ENCODE results near the gene PKD1L1. TPM values are rescaled to one million over a fixed set of nuclear protein-coding genes. Genes with fewer than 3 reads are reported as not detected.

Gene PKD1L1
- total RNA-seq, 4 donors from 2014 or later = 0.18 to 0.83 (median 0.44) TPM

GRCh38 chr7:47967708-47968107, 19.4 kb upstream of the PKD1L1 start:
- H3K4me1 ChIP-seq = peaks cover 0 to 15% (median 3%) of the 10 kb centered on the region in 4 donors

GRCh38 chr7:47967123-47967522, 18.9 kb upstream of the PKD1L1 start:
- TF ChIP-seq CTCF (IDR thresholded peaks at IDR 0.05) (no peak), POLR2A (IDR thresholded peaks at IDR 0.05) (no peak)
- H3K27me3 ChIP-seq = no peaks in the 10 kb centered on the region
- no peak for DNase-seq

More at GRCh38 chr7:47967708-47968107, 19.4 kb upstream of the PKD1L1 start:
- Histone ChIP-seq H3K9me3 (no peaks in the 10 kb centered on the region), H3K27me3 (no peaks in the 10 kb centered on the region), H3K36me3 (peaks cover 0 to 61% (median 6%) of the 10 kb centered on the region in 3 donors), H3K27ac (no peak overlapping the region), H3K4me3 (no peak overlapping the region)
- TF ChIP-seq POLR2A (IDR thresholded peaks at IDR 0.05) (no peak), CTCF (IDR thresholded peaks at IDR 0.05) (no peak)
- no peak for DNase-seq

GRCh38 chr7:47965456-47965855, 17.2 kb upstream of the PKD1L1 start:
- no peak for DNase-seq
- H3K36me3 ChIP-seq = peaks cover 0 to 80% (median 6%) of the 10 kb centered on the region in 3 donors
- no peaks in the 10 kb centered on the region for H3K27me3 ChIP-seq
- TF ChIP-seq POLR2A (IDR thresholded peaks at IDR 0.05) = no peak
- H3K4me1 ChIP-seq = peaks cover 0 to 8% (median 0%) of the 10 kb centered on the region in 4 donors
- H3K9me3 ChIP-seq = no peaks in the 10 kb centered on the region
- H3K4me3 ChIP-seq = no peak overlapping the region
- no peak overlapping the region for H3K27ac ChIP-seq

More at GRCh38 chr7:47967123-47967522, 18.9 kb upstream of the PKD1L1 start:
- H3K4me1 ChIP-seq = peaks cover 0 to 15% (median 3%) of the 10 kb centered on the region in 4 donors
- no peak overlapping the region for H3K4me3 ChIP-seq
- no peak overlapping the region for H3K27ac ChIP-seq
- H3K36me3 ChIP-seq = peaks cover 0 to 66% (median 6%) of the 10 kb centered on the region in 3 donors
- no peaks in the 10 kb centered on the region for H3K9me3 ChIP-seq

- H3K27ac ChIP-seq = no peak overlapping the region
- H3K36me3 ChIP-seq = peaks cover 0 to 65% (median 6%) of the 10 kb centered on the region in 3 donors
- TF ChIP-seq CTCF (IDR thresholded peaks at IDR 0.05) (no peak), POLR2A (IDR thresholded peaks at IDR 0.05) (no peak)
- H3K9me3 ChIP-seq = no peaks in the 10 kb centered on the region
- H3K27me3 ChIP-seq = no peaks in the 10 kb centered on the region
- no peak overlapping the region for H3K4me3 ChIP-seq
- H3K4me1 ChIP-seq = no peaks in the 10 kb centered on the region
- DNase-seq = no peak
These were observed 14.0 kb upstream of the PKD1L1 start for GRCh38 chr7:47962262-47962661.

GRCh38 chr7:47957156-47957555, 8.9 kb upstream of the PKD1L1 start:
- Histone ChIP-seq H3K4me1 (no peaks in the 10 kb centered on the region), H3K36me3 (peaks cover 0 to 39% (median 0%) of the 10 kb centered on the region in 3 donors), H3K27ac (no peak overlapping the region), H3K9me3 (no peaks in the 10 kb centered on the region), H3K27me3 (no peaks in the 10 kb centered on the region), H3K4me3 (no peak overlapping the region)
- no peak for DNase-seq
- TF ChIP-seq CTCF (IDR thresholded peaks at IDR 0.05) (no peak), POLR2A (IDR thresholded peaks at IDR 0.05) (no peak)

- Histone ChIP-seq H3K27ac (no peak overlapping the region), H3K4me3 (no peak overlapping the region), H3K9me3 (no peaks in the 10 kb centered on the region), H3K4me1 (no peaks in the 10 kb centered on the region), H3K36me3 (peaks cover 0 to 29% (median 0%) of the 10 kb centered on the region in 3 donors), H3K27me3 (no peaks in the 10 kb centered on the region)
- TF ChIP-seq CTCF (IDR thresholded peaks at IDR 0.05) (no peak), POLR2A (IDR thresholded peaks at IDR 0.05) (no peak)
- DNase-seq = no peak
These were observed 8.0 kb upstream of the PKD1L1 start for GRCh38 chr7:47956220-47956619.
